HCT116 (cell line): Measurements from ENCODE around the gene CA12. TPM values are rescaled to one million over a fixed set of nuclear protein-coding genes. Genes with fewer than 3 reads are reported as not detected.

Source experiments
- ATAC-seq: fragments of 200-7000 bp; cut with Tn5 transposase; 2 replicates; pipeline ENCODE4 v1.9.1; 2020; ENCODE audit warnings: mild to moderate bottlenecking, moderate library complexity
- BruUV-seq: library from RNA; stranded (reverse); fragments of 400-500 nt; replicated peaks from 2 replicates; lab custom pipeline; 2021; lab: Mats Ljungman, UMichigan
- CTCF ChIA-PET: fragments of 300-600 bp; sonication (Branson Sonifier 250); formaldehyde crosslinking; loops from one replicate; lab custom pipeline; 2021; ENCODE audit warnings: antibody characterized with exemption; lab: Charles Lee
- POLR2A ChIA-PET: fragments of 300-600, 350-600 bp; sonication (Branson Sonifier 250); formaldehyde crosslinking; loops from one replicate; lab custom pipeline; 2021; ENCODE audit warnings: antibody characterized with exemption; lab: Charles Lee
- RAD21 ChIA-PET, 2 experiments: fragments of 300-600 bp; sonication (Branson Sonifier 250); formaldehyde crosslinking; loops; one replicate each; lab custom pipeline; 2023; ENCODE audit warnings: low total read pairs in 2 of 2; ENCODE audit not compliant: uncharacterized antibody in 2 of 2, unreplicated experiment in 2 of 2, low non-redundant PET in 1 of 2; lab: Charles Lee
- DNase-seq: peaks from one replicate; pipeline ENCODE4 v3.0.0-alpha.2; 2010; ENCODE audit warnings: low read depth, low spot score
- H2AFZ ChIP-seq: fragments of 200-600 bp; shearing (Covaris generic), sonication (generic); 2 replicates; pipeline ENCODE4 v1.6.1; 2017; ENCODE audit warnings: low read depth, mixed run types, mixed read lengths, antibody characterized with exemption, low read length; ENCODE audit not compliant: poor library complexity, severe bottlenecking
- H3K27ac ChIP-seq: 2 replicates; pipeline ENCODE4 v1.5.1; 2012; ENCODE audit warnings: low read depth, low read length
- H3K27me3 ChIP-seq: fragments of 200-600 bp; sonication (generic); 2 replicates; pipeline ENCODE4 v1.6.1; 2016; ENCODE audit warnings: mixed run types, low read length, mixed read lengths; ENCODE audit not compliant: insufficient read depth
- H3K36me3 ChIP-seq, 2 experiments: fragments of 200-500 bp in 1 of 2; fragments of 200-600 bp in 1 of 2; sonication (Bioruptor generic) in 1 of 2; sonication (generic) in 1 of 2; 2 replicates each; pipeline versions ENCODE4 v1.5.1 to v1.6.1; 2014 to 2016; ENCODE audit warnings: low read length in 2 of 2, inconsistent platforms in 1 of 2, mixed read lengths in 1 of 2, mixed run types in 1 of 2; ENCODE audit not compliant: insufficient read depth in 2 of 2, control insufficient read depth in 1 of 2
- H3K4me1 ChIP-seq, 2 experiments: fragments of 200-600 bp in 1 of 2; sonication (generic) in 1 of 2; 2 replicates each; pipeline versions ENCODE4 v1.5.1 to v1.6.1; 2012 to 2017; ENCODE audit warnings: low read length in 2 of 2, inconsistent platforms in 1 of 2, mild to moderate bottlenecking in 1 of 2, mixed read lengths in 1 of 2, mixed run types in 1 of 2, moderate library complexity in 1 of 2; ENCODE audit not compliant: insufficient read depth in 2 of 2, control insufficient read depth in 1 of 2
- H3K4me2 ChIP-seq: fragments of 200-600 bp; sonication (generic); 2 replicates; pipeline ENCODE4 v1.6.1; 2017; ENCODE audit warnings: mixed run types, low read length, mixed read lengths
- H3K4me3 ChIP-seq, 2 experiments: fragments of 200-600 bp in 1 of 2; sonication (generic) in 1 of 2; replicated peaks in 1 of 2; 2 replicates each; pipeline ENCODE4 v1.5.1; 2011 to 2016; ENCODE audit warnings: low read length in 2 of 2, control low read depth in 1 of 2, low read depth in 1 of 2, mild to moderate bottlenecking in 1 of 2, mixed read lengths in 1 of 2, mixed run types in 1 of 2
- H3K79me2 ChIP-seq: fragments of 200-600 bp; sonication (generic); 2 replicates; pipeline ENCODE4 v1.6.1; 2017; ENCODE audit warnings: mild to moderate bottlenecking, mixed run types, low read length, moderate library complexity, mixed read lengths; ENCODE audit not compliant: insufficient read depth
- H3K9ac ChIP-seq: fragments of 200-600 bp; sonication (generic); 2 replicates; pipeline ENCODE4 v1.6.1; 2016; ENCODE audit warnings: low read length, mixed read lengths
- H3K9me2 ChIP-seq: fragments of 200-600 bp; sonication (generic), shearing (Covaris generic); 2 replicates; pipeline ENCODE4 v1.6.1; 2017; ENCODE audit warnings: mixed run types, mild to moderate bottlenecking, moderate library complexity; ENCODE audit not compliant: insufficient read depth
- H3K9me3 ChIP-seq, 2 experiments: fragments of 200-500 bp in 1 of 2; fragments of 200-600 bp in 1 of 2; sonication (Bioruptor generic) in 1 of 2; sonication (generic) in 1 of 2; 2 replicates each; pipeline ENCODE4 v1.6.1; 2014 to 2017; ENCODE audit warnings: low read length in 2 of 2, mixed read lengths in 2 of 2, inconsistent platforms in 1 of 2, low read depth in 1 of 2, mild to moderate bottlenecking in 1 of 2, mixed run types in 1 of 2, moderate library complexity in 1 of 2; ENCODE audit not compliant: control insufficient read depth in 1 of 2, insufficient read depth in 1 of 2
- H4K20me1 ChIP-seq: fragments of 200-600 bp; sonication (generic), shearing (Covaris generic); 2 replicates; pipeline ENCODE4 v1.6.1; 2017; ENCODE audit warnings: mixed run types, mild to moderate bottlenecking, moderate library complexity; ENCODE audit not compliant: insufficient read depth
- CBX3 ChIP-seq: IDR thresholded peaks from 2 replicates; pipeline ENCODE4 v1.6.1; 2012; ENCODE audit warnings: low read depth
- EGR1 ChIP-seq: IDR thresholded peaks from 2 replicates; pipeline ENCODE4 v1.6.1; 2012; ENCODE audit warnings: low read depth
- ELF1 ChIP-seq: IDR thresholded peaks from 2 replicates; pipeline ENCODE4 v1.6.1; 2012; ENCODE audit warnings: low read depth, borderline replicate concordance
- EZH2phosphoT487 ChIP-seq: fragments of 200-600 bp; IDR thresholded peaks from 2 replicates; pipeline ENCODE4 v1.6.1; 2018; ENCODE audit warnings: antibody characterized with exemption, borderline replicate concordance
- FOSL1 ChIP-seq: IDR thresholded peaks from 2 replicates; pipeline ENCODE4 v1.6.1; 2012; ENCODE audit warnings: low read depth
- POLR2A ChIP-seq: IDR thresholded peaks from 2 replicates; pipeline ENCODE4 v1.7.0; 2011; ENCODE audit warnings: borderline replicate concordance; ENCODE audit not compliant: insufficient read depth, insufficient read length; ENCODE audit errors: extremely low read depth
- RAD21 ChIP-seq: IDR thresholded peaks from 2 replicates; pipeline ENCODE4 v1.6.1; 2012; ENCODE audit warnings: low read depth, mild to moderate bottlenecking
- SP1 ChIP-seq: IDR thresholded peaks from 2 replicates; pipeline ENCODE4 v1.6.1; 2012; ENCODE audit warnings: low read depth
- SRF ChIP-seq: IDR thresholded peaks from 2 replicates; pipeline ENCODE4 v1.6.1; 2012; ENCODE audit warnings: low read depth
- TCF7L2 ChIP-seq: IDR thresholded peaks from 2 replicates; pipeline ENCODE4 v1.7.0; 2011; ENCODE audit warnings: borderline replicate concordance, inconsistent platforms; ENCODE audit not compliant: insufficient read depth, insufficient read length; ENCODE audit errors: extremely low read depth
- ZFX ChIP-seq: fragments of 450-650 bp; IDR thresholded peaks from 2 replicates; pipeline ENCODE4 v1.6.1; 2017
- ZNF274 ChIP-seq: fragments of 200-500 bp; sonication (Bioruptor generic); IDR thresholded peaks from 2 replicates; pipeline ENCODE4 v1.6.1; 2014; ENCODE audit warnings: mild to moderate bottlenecking, low read depth, low read length, inconsistent platforms
- intact Hi-C: fragments of 100-400 bp; cut with micrococcal nuclease; formaldehyde crosslinking; loops from 2 replicates; pipeline ENCODE4 v1.10.0; 2022
- total RNA-seq: library from RNA; stranded (reverse); gene quantifications from one replicate; pipeline ENCODE4 v1.2.1, GENCODE V29; 2021; ENCODE audit not compliant: unreplicated experiment
- TF ChIP-seq, protein P1 (sequence below): IDR thresholded peaks from 2 replicates; pipeline ENCODE4 v1.6.1; 2011; ENCODE audit warnings: mild to moderate bottlenecking, low read length, moderate library complexity; ENCODE audit not compliant: insufficient replicate concordance; ENCODE audit errors: extremely low read depth
- TF ChIP-seq, protein P2 (sequence below): IDR thresholded peaks from 2 replicates; pipeline ENCODE4 v1.6.1; 2012

The CA12 gene
- total RNA-seq, 1 experiment from 2014 or later = 1.8 TPM

GRCh38 chr15:63392361-63393009 lies 10.8 kb upstream of the CA12 start:
- Histone ChIP-seq H3K27me3 (no peaks in the 10 kb centered on the region; the same call in 1 of the 2 replicates), H3K4me3 (no peak overlapping the region), H3K9me3 (no peaks in the 10 kb centered on the region), H3K27ac (no peak overlapping the region), H3K4me2 (no peak overlapping the region), H3K4me1 (peaks cover 5 to 10% of the 10 kb centered on the region in 2 experiments; a peak in 3 of 4 replicates), H3K9ac (no peak overlapping the region), H3K79me2 (no peaks in the 10 kb centered on the region), H3K36me3 (no peaks in the 10 kb centered on the region), H3K9me2 (no peaks in the 10 kb centered on the region), H4K20me1 (no peaks in the 10 kb centered on the region), H2AFZ (no peak overlapping the region)
- BruUV-seq = no TSS peak
- DNase-seq (no peak), ATAC-seq (no peak)
- intact Hi-C loops = no loop called here
- ChIA-PET POLR2A (no interaction called here), RAD21 (no interaction called here), CTCF (no interaction called here)
- TF ChIP-seq EZH2phosphoT487 = no peak
- no peak for TF ChIP-seq ELF1
- TF ChIP-seq EGR1 = no peak
- TF ChIP-seq ZNF274 = no peak
- no peak for TF ChIP-seq RAD21
- TF ChIP-seq SRF = no peak
- TF ChIP-seq, protein P1, sequence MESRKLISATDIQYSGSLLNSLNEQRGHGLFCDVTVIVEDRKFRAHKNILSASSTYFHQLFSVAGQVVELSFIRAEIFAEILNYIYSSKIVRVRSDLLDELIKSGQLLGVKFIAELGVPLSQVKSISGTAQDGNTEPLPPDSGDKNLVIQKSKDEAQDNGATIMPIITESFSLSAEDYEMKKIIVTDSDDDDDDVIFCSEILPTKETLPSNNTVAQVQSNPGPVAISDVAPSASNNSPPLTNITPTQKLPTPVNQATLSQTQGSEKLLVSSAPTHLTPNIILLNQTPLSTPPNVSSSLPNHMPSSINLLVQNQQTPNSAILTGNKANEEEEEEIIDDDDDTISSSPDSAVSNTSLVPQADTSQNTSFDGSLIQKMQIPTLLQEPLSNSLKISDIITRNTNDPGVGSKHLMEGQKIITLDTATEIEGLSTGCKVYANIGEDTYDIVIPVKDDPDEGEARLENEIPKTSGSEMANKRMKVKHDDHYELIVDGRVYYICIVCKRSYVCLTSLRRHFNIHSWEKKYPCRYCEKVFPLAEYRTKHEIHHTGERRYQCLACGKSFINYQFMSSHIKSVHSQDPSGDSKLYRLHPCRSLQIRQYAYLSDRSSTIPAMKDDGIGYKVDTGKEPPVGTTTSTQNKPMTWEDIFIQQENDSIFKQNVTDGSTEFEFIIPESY = no peak
- no peak for TF ChIP-seq TCF7L2
- TF ChIP-seq SP1 = no peak
- TF ChIP-seq, protein P2, sequence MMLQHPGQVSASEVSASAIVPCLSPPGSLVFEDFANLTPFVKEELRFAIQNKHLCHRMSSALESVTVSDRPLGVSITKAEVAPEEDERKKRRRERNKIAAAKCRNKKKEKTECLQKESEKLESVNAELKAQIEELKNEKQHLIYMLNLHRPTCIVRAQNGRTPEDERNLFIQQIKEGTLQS = no peak
- no peak for TF ChIP-seq ZFX
- no peak for TF ChIP-seq CBX3
- no peak for TF ChIP-seq FOSL1
- no peak for TF ChIP-seq POLR2A
